Measurements from ENCODE around the gene COX7A1. TPM values are rescaled to one million over a fixed set of nuclear protein-coding genes. Genes with fewer than 3 reads are reported as not detected.

The COX7A1 gene
- total RNA-seq, 1 experiment from 2014 or later, result not detected

GRCh38 chr19:36106991-36107390 is 45.3 kb downstream of the COX7A1 start:
- ChIA-PET POLR2A (interaction anchor here (1.7 kb wide), 1 partner anchor 8 kb away, joined by 4 read pairs; the partner anchor contains the start of gene POLR2I), CTCF (interaction anchor here (0.6 kb wide), 1 partner anchor 63 kb away, joined by 6 read pairs; no protein-coding TSS in a partner anchor)
- Histone ChIP-seq H3K4me3 (ENCODE audit: low read depth, low read length) (no peak overlapping the region), H3K4me1 (no peaks in the 10 kb centered on the region), H3K36me3 (ENCODE audit: control insufficient read depth, insufficient read depth, low read length) (no peaks in the 10 kb centered on the region; the same call in 1 of the 2 replicates), H3K27me3 (replicated peaks; ENCODE audit: control insufficient read depth, insufficient read depth, low read length) (no peaks in the 10 kb centered on the region), H3K9me3 (no peaks in the 10 kb centered on the region)
- intact Hi-C loops (cut with micrococcal nuclease; ENCODE audit: unreplicated experiment), result no loop called here
- Mint-ChIP-seq H3K36me3 (ENCODE audit: insufficient read depth, unreplicated experiment) (peaks cover 25% of the 10 kb centered on the region), H3K4me1 (ENCODE audit: low read depth, unreplicated experiment) (no peaks in the 10 kb centered on the region), H3K9me3 (ENCODE audit: unreplicated experiment) (no peaks in the 10 kb centered on the region), H3K4me3 (ENCODE audit: unreplicated experiment) (no peak overlapping the region), H3K27me3 (ENCODE audit: insufficient read depth, unreplicated experiment) (no peaks in the 10 kb centered on the region), H3K27ac (ENCODE audit: unreplicated experiment) (peak overlapping the region; percentile 67)
- DNase-seq, result no peak
- no peak for TF ChIP-seq CTCF (IDR thresholded peaks at IDR 0.05; ENCODE audit: insufficient read depth in 1 of 2, low read depth in 1 of 2, low read length in 1 of 2, severe bottlenecking in 1 of 2, unreplicated experiment in 1 of 2)
- BruUV-seq (replicated peaks), result no TSS peak

GRCh38 chr19:36106441-36106840 is 45.8 kb downstream of the COX7A1 start:
- no peaks in the 10 kb centered on the region; the same call in 1 of the 2 replicates for H3K36me3 ChIP-seq (ENCODE audit: control insufficient read depth, insufficient read depth, low read length)
- no peaks in the 10 kb centered on the region for H3K4me1 Mint-ChIP-seq (ENCODE audit: low read depth, unreplicated experiment)
- H3K4me1 ChIP-seq, result no peaks in the 10 kb centered on the region
- no peak overlapping the region for H3K4me3 Mint-ChIP-seq (ENCODE audit: unreplicated experiment)
- no peaks in the 10 kb centered on the region for H3K9me3 ChIP-seq
- H3K36me3 Mint-ChIP-seq (ENCODE audit: insufficient read depth, unreplicated experiment), result peaks cover 25% of the 10 kb centered on the region
- H3K9me3 Mint-ChIP-seq (ENCODE audit: unreplicated experiment), result no peaks in the 10 kb centered on the region
- ChIA-PET CTCF (no interaction called here), POLR2A (interaction anchor here (0.6 to 1.7 kb wide), 2 partner anchors 8 to 72 kb away, joined by 4 read pairs; partner anchors contain the start of gene POLR2I)
- no peak for TF ChIP-seq CTCF (IDR thresholded peaks at IDR 0.05; ENCODE audit: insufficient read depth in 1 of 2, low read depth in 1 of 2, low read length in 1 of 2, severe bottlenecking in 1 of 2, unreplicated experiment in 1 of 2)
- no peak overlapping the region for H3K27ac Mint-ChIP-seq (ENCODE audit: unreplicated experiment)
- intact Hi-C loops (cut with micrococcal nuclease; ENCODE audit: unreplicated experiment), result no loop called here
- no peaks in the 10 kb centered on the region for H3K27me3 Mint-ChIP-seq (ENCODE audit: insufficient read depth, unreplicated experiment)
- no peak overlapping the region for H3K4me3 ChIP-seq (ENCODE audit: low read depth, low read length)
- DNase-seq, result no peak
- H3K27me3 ChIP-seq (replicated peaks; ENCODE audit: control insufficient read depth, insufficient read depth, low read length), result no peaks in the 10 kb centered on the region
- BruUV-seq (replicated peaks), result no TSS peak

- Histone ChIP-seq H3K4me1 (no peaks in the 10 kb centered on the region), H3K9me3 (no peaks in the 10 kb centered on the region), H3K36me3 (ENCODE audit: control insufficient read depth, insufficient read depth, low read length) (no peaks in the 10 kb centered on the region; the same call in 1 of the 2 replicates), H3K4me3 (ENCODE audit: low read depth, low read length) (no peak overlapping the region), H3K27me3 (replicated peaks; ENCODE audit: control insufficient read depth, insufficient read depth, low read length) (no peaks in the 10 kb centered on the region)
- H3K27ac Mint-ChIP-seq (ENCODE audit: unreplicated experiment), result no peak overlapping the region
- intact Hi-C loops (cut with micrococcal nuclease; ENCODE audit: unreplicated experiment), result no loop called here
- no TSS peak for BruUV-seq (replicated peaks)
- CTCF ChIA-PET, result no interaction called here
- H3K4me1 Mint-ChIP-seq (ENCODE audit: low read depth, unreplicated experiment), result no peaks in the 10 kb centered on the region
- no peak for DNase-seq
- peaks cover 38% of the 10 kb centered on the region for H3K36me3 Mint-ChIP-seq (ENCODE audit: insufficient read depth, unreplicated experiment)
- no peaks in the 10 kb centered on the region for H3K9me3 Mint-ChIP-seq (ENCODE audit: unreplicated experiment)
- H3K27me3 Mint-ChIP-seq (ENCODE audit: insufficient read depth, unreplicated experiment), result no peaks in the 10 kb centered on the region
- no peak for TF ChIP-seq CTCF (IDR thresholded peaks at IDR 0.05; ENCODE audit: insufficient read depth in 1 of 2, low read depth in 1 of 2, low read length in 1 of 2, severe bottlenecking in 1 of 2, unreplicated experiment in 1 of 2)
- POLR2A ChIA-PET, result no interaction called here
- no peak overlapping the region for H3K4me3 Mint-ChIP-seq (ENCODE audit: unreplicated experiment)
These were observed 48.2 kb downstream of the COX7A1 start for GRCh38 chr19:36103842-36104552.

All from Caco-2 (cell line).